ENCODE measurements around the gene CWF19L2.

DNA sequence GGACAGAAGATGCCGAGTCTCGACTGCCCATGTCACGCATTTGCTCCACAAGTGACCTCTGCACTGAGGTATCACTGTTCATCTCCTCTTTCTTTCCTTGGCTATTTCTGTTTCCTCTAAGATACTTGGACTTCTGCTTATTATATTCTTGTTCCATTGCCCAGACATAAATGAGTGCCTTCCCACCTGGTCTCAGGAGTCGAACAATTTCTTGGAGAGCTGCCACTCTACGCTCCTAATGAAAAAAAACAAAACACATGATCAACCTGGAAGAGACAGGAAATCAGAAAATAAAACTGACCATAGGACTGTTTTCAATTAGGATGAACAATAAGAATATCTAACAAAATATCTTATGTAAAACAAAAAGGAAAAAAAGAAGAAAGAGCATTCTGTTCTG lies 47.4 kb upstream of the CWF19L2 start:
- TF ChIP-seq, protein P1, sequence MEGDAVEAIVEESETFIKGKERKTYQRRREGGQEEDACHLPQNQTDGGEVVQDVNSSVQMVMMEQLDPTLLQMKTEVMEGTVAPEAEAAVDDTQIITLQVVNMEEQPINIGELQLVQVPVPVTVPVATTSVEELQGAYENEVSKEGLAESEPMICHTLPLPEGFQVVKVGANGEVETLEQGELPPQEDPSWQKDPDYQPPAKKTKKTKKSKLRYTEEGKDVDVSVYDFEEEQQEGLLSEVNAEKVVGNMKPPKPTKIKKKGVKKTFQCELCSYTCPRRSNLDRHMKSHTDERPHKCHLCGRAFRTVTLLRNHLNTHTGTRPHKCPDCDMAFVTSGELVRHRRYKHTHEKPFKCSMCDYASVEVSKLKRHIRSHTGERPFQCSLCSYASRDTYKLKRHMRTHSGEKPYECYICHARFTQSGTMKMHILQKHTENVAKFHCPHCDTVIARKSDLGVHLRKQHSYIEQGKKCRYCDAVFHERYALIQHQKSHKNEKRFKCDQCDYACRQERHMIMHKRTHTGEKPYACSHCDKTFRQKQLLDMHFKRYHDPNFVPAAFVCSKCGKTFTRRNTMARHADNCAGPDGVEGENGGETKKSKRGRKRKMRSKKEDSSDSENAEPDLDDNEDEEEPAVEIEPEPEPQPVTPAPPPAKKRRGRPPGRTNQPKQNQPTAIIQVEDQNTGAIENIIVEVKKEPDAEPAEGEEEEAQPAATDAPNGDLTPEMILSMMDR (conservative IDR thresholded peaks at IDR 0.05 in 1 of 2, IDR thresholded peaks at IDR 0.05 in 1 of 2; ENCODE audit: low read depth in 1 of 2, low read length in 2 of 2) = no peak
- no peak for TF ChIP-seq EZH2 (IDR thresholded peaks at IDR 0.05; ENCODE audit: low read length, missing control alignments)
